ENCODE measurements around the gene PMEL. TPM values are rescaled to one million over a fixed set of nuclear protein-coding genes. Genes with fewer than 3 reads are reported as not detected.
"Not testable (repeated sequence)": the region's sequence is repeated elsewhere in the genome, so short reads cannot be mapped to it uniquely, and the experiment has no call there.

The PMEL gene
- total and polyA plus RNA-seq, 2 of the 8 experiments (the other 6 are each of a cell fraction or from before 2014, with no cell fraction given), result 120 to 382 TPM

DNA sequence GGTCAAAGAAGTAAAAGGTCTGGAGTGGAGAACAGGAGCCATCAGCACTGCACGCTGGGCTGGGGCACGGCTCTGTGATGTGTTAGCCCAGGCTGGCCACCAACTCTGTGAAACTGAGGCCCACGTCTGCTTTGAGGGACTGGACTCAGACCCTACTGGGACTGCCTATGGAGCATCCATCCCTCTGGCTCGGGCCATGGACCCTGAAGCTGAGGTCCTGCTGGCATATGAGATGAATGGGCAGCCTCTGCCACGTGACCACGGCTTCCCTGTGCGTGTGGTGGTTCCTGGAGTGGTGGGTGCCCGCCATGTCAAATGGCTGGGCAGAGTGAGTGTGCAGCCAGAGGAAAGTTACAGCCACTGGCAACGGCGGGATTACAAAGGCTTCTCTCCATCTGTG is 38.4 kb upstream of the PMEL start (continued):
- TF ChIP-seq, protein P1, sequence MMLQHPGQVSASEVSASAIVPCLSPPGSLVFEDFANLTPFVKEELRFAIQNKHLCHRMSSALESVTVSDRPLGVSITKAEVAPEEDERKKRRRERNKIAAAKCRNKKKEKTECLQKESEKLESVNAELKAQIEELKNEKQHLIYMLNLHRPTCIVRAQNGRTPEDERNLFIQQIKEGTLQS (IDR thresholded peaks at IDR 0.05; ENCODE audit: insufficient read depth, low read depth, low read length), result no peak
- TF ChIP-seq RFX5 (IDR thresholded peaks at IDR 0.05; ENCODE audit: borderline replicate concordance, low read depth, low read length) (no peak), SAP30 (IDR thresholded peaks at IDR 0.05; ENCODE audit: insufficient read depth, insufficient replicate concordance, low read length) (no peak), GTF2F1 (IDR thresholded peaks at IDR 0.05; ENCODE audit: borderline replicate concordance, low read depth, low read length) (no peak), SUZ12 (IDR thresholded peaks at IDR 0.05; ENCODE audit: low read length) (no peak)

- H4K20me1 ChIP-seq (replicated peaks in 1 of 2; ENCODE audit: control insufficient read depth in 1 of 2, insufficient read depth in 2 of 2, low read length in 2 of 2); H3K23me2 ChIP-seq (ENCODE audit: low read depth, low read length); H3K9me3 ChIP-seq (ENCODE audit: insufficient read depth in 2 of 2, low read depth in 1 of 2, low read length in 1 of 2); H3K79me2 ChIP-seq (ENCODE audit: control insufficient read depth in 1 of 2, insufficient read depth in 2 of 2, low read length in 2 of 2); H3K4me2 ChIP-seq (ENCODE audit: insufficient read depth in 1 of 2, low read depth in 2 of 2, low read length in 2 of 2); H3K56ac ChIP-seq (replicated peaks; ENCODE audit: insufficient read length, low read depth, low read length); H4K8ac ChIP-seq (ENCODE audit: extremely low read depth, insufficient read depth, low read length); H2BK120ac ChIP-seq (replicated peaks; ENCODE audit: low read depth, low read length); H2BK5ac ChIP-seq (ENCODE audit: low read depth, low read length); H3K4me3 ChIP-seq (ENCODE audit: extremely low read depth in 1 of 4, insufficient read depth in 2 of 4, low read depth in 3 of 4, low read length in 4 of 4); H3K79me1 ChIP-seq (ENCODE audit: low read depth, low read length); H3K9ac ChIP-seq (replicated peaks in 1 of 4; ENCODE audit: extremely low read depth in 1 of 4, low read depth in 3 of 4, low read length in 3 of 4); H4K5ac ChIP-seq (ENCODE audit: insufficient read length, low read depth, low read length); H2BK15ac ChIP-seq (ENCODE audit: low read length); H3K14ac ChIP-seq (ENCODE audit: insufficient read length); FAIRE-seq; H3K23ac ChIP-seq (ENCODE audit: insufficient read length); DNase-seq (ENCODE audit: low read depth in 1 of 2, low spot score in 2 of 2); H3K4ac ChIP-seq (replicated peaks; ENCODE audit: insufficient read length, low read depth, low read length); H3K4me1 ChIP-seq (replicated peaks in 1 of 4; ENCODE audit: control insufficient read depth in 3 of 4, insufficient read depth in 4 of 4, low read length in 3 of 4); H4K91ac ChIP-seq (replicated peaks; ENCODE audit: insufficient read length, low read length); H3K18ac ChIP-seq (ENCODE audit: extremely low read depth, low read length); H3K27me3 ChIP-seq (replicated peaks in 1 of 4; ENCODE audit: control insufficient read depth in 3 of 4, extremely low read depth in 1 of 4, insufficient read depth in 3 of 4, low read length in 3 of 4); H3K27ac ChIP-seq (ENCODE audit: low read depth, low read length); H2AFZ ChIP-seq (ENCODE audit: low read length); H2AK5ac ChIP-seq (ENCODE audit: low read depth, low read length); H2BK20ac ChIP-seq (ENCODE audit: low read length); H2BK12ac ChIP-seq (ENCODE audit: low read depth, low read length): not testable (repeated sequence)
- ChIA-PET POLR2A (ENCODE audit: partially characterized antibody) (interaction anchor here (1.0 kb wide), 1 partner anchor 172 kb away, joined by 3 read pairs; no protein-coding TSS in a partner anchor), CTCF (ENCODE audit: partially characterized antibody) (interaction anchor here (0.5 to 1.3 kb wide), 5 partner anchors 9 to 336 kb away, joined by 3 to 4 read pairs (median 3); no protein-coding TSS in a partner anchor)
- 95% methylated on average over 5 of the region's 5 CpGs; no CpG with 5 or more reads in 1 of the 2 experiments for WGBS, 2 experiments (ENCODE audit: extremely low coverage in 1 of 2, insufficient coverage in 1 of 2, insufficient read length in 1 of 2, insufficient replicate concordance in 2 of 2, low coverage in 1 of 2, low lambda C conversion rate in 2 of 2, missing lambda C conversion rate in 1 of 2)
- peaks cover 0 to 20% (median 5%) of the 10 kb centered on the region in 4 experiments; a peak in 5 of 8 replicates for H3K36me3 ChIP-seq (ENCODE audit: control insufficient read depth in 2 of 4, insufficient read depth in 4 of 4, low read length in 3 of 4)
Measured at GRCh38 chr12:56003376-56003775, 37.5 kb upstream of the PMEL start.

Measured in H1 (cell line).